ENCODE data around the gene RETREG3.
A peak's percentile ranks its signal among the peaks of the same experiment; 100 is the strongest.
"Not testable (repeated sequence)": the region's sequence is repeated elsewhere in the genome, so short reads cannot be mapped to it uniquely, and the experiment has no call there.

RETREG3 gene, protein sequence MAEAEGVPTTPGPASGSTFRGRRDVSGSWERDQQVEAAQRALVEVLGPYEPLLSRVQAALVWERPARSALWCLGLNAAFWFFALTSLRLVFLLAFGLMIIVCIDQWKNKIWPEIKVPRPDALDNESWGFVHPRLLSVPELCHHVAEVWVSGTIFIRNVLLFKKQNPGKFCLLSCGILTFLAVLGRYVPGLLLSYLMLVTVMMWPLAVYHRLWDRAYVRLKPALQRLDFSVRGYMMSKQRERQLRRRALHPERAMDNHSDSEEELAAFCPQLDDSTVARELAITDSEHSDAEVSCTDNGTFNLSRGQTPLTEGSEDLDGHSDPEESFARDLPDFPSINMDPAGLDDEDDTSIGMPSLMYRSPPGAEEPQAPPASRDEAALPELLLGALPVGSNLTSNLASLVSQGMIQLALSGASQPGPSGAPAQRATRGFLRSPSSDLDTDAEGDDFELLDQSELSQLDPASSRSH

DNA sequence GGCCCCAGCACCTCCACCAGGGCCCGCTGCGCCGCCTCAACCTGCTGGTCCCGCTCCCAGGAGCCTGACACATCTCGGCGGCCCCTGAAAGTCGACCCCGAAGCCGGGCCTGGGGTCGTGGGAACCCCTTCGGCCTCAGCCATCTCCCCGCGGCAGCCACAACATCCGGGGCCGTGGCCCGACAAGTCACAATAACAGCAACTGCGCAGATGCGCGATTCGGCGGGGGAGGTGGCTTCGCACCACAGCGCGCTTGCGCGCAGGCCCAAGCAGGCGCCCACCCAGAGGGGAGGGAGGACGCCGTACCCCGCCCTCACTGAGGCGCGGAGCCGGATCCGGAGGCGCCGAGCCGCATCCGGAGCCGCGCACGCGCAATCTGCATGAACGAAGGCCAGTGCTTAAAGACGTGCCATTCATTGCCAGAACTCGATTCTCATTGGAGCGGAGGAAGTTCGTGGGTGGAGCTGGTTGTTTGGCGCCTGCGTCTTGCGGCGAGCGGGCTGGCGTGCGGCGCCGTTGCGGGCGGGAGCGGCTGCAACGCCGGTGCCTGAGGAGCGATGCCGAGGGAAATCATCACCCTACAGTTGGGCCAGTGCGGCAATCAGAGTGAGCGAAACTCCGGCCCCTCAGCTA is at the start of gene RETREG3, which contains the start of gene TUBG1:
RETREG3 (minus strand) TSS at position 193 of the 632 bp plus-strand sequence; CDS start at position 143, 50 bp downstream.
TUBG1 (plus strand) TSS at position 502 of the 632 bp plus-strand sequence; CDS start at position 557, 55 bp downstream.
- peak; percentile 97 to 99 for DNase-seq (ENCODE audit: low read depth in 2 of 2)

DNA sequence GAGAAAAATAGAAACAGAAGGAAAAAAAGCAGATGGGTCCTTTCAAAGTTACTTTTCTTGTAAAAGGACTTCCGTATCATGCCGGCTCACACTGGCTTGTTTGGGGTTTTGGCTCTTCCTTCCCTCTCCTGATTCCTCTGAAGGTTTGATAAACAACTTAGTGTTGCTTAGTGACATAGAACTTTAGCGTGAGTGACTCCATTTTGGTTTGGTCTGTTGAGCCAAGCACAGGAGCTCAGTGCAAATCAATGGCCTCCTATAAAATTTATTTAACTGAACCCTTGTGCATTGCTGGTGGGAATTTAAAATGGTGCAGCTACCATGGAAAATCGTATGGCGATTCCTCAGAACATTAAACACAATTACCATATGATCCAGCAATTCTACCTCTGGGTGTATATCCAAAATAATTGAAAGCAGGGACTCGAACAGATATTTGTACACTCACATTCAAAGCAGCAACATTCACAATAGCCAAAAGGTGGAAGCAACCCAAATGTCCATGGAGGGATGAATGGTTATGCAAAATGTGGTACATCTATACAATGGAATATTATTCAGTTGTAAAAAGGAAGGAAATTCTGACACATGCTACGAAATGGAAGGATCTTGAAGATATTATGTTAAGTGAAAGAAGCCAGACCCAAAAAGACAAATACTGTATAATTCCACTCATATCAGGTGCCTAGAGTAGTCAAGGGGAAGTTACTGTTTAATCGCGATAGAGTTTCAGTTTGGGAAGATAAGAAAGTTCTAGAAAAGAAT is 48.8 kb upstream of the RETREG3 start:
- DNase-seq (ENCODE audit: low read depth in 2 of 2): no peak

DNA sequence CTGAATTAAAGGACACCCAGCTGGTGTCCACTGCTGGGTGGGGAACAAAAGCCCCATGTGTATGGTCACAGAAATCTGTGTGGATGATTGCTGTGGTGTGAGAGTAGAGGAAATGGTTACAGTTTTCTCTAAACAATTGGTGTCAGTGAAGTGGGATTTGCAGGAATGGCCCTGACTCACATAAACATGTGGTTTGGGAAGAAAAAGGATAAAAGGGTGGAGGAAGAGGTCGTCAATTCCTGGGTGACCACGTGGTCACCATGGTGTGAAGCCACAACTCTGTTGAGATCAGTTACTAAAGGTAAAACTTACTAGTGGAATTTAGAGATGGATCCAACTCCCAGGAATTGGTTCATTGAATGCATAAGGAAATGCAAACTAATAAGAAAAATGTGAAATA is 46.4 kb upstream of the RETREG3 start:
- no peak for DNase-seq (ENCODE audit: low read depth in 2 of 2)

DNA sequence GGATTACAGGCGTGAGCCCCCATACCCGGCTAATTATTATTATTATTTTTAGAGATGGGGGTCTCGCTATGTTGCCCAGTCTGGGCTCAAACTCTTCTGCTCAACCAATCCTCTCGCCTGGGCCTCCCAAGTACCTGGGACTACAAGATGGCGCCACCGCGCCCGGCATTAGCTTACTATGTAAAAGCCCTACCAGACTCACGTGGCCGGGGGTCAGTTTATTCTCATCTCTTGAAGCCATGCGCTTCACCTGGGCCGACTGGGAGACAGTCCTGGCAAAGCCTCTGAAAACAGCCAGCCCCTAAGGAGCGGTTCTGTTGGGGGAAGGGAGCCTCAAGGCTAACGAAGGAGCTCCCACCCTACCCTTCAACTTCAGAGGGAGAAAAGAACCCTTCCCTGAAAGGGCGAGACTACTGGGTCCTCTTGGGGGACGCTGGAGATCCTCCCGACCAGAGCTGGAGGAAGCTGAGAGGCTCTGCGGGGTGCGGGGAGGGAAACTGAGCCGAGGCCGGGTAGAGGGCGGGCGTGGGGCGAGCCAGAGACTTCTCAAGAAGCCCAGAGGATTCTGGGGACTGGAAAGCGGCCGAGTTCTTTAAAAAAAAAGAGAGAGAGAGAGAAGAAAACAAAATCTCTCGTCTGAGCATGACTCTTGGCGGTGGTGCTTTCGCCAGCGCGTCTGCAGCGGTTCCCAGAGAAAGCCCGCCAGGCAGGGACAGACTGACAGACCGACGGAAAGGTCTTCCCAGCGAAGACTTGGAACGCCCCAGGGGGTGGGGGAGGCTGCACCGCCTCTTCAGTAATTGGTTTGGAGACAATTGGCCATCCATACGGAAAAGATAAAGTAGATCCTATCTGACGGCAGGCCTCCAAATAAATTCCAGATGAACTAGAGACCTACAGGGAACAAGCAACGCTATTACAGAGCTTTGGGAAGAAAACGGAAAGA is 44.3 kb upstream of the RETREG3 start:
- no peak for DNase-seq (ENCODE audit: low read depth in 2 of 2)

DNA sequence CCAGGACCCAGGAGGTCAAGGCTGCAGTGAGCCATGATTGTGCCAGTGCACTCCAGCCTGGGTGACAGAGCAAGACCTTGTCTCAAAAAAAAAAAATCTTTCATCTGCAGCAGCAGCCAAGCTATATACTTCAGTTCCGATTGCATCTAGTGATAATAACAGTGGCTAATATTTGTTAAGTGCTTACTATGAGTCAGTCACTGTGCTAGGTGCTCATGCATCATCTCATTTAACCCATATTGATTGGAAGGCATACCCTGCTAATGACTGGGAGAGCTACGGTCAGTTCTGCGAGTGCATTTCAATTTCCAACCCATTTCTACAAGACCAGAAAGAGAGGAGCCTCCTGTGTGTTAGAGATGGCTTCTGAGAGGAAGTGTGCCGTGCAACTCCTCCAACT is 42.2 kb upstream of the RETREG3 start:
- DNase-seq (ENCODE audit: low read depth in 2 of 2): no peak

DNA sequence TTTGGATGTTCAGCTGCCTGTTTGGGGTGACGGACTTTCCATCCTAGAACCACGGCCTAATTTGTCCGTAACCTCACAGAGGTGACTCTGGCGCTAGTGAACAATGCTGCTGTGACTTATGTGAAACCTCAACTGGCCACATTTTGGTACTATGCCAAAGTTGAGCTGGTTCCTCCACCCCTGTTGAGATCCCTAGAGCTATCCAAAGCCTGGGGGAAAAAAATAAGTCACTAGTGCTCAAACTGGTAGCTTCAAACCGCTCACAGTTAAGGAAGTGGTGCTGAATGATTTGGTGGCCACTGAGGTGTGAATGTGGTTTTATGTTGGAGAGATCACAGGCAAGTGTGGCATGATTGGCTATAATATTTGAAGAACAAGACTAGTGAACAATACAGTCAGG is 38.6 kb upstream of the RETREG3 start:
- DNase-seq (ENCODE audit: low read depth in 2 of 2): no peak

DNA sequence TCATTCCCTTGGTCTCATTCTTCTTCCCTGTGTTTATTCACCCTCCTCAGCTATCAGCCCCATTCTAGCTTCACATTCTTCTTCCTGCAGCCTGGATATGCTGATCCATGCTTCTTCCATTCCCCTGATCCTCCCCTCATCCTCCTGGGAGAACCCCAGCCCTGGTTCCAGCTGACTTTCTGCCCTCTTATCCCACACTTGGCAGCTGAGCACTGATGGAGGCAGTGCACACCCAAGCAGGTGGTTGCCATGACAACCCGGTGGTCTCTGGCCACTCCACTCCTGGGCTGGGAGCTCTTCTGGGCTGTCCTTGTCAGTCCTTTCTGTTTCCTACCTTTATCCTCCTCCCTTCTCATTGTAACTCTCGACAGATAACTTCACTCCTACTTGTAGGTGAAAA is 33.2 kb upstream of the RETREG3 start:
- no peak for DNase-seq (ENCODE audit: low read depth in 2 of 2)

DNA sequence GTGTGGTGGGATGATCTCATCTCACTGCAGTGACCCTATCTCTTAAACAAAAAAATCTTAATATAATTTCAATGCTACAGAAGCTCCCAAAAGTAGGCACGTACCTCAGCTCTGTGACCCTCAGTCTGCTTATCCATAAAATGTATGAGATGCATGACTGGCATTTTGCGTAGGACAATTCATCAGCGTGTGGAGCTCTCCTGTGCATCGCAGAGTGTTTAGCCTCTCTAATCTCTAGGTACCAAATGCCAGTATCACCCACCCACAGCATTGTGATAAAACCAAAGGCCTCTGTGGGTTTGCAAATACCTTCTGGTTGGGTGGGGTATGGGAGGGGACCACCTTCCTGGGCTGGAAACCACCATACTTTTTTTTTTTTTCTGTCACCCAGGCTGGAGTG is 30.9 kb upstream of the RETREG3 start:
- DNase-seq (ENCODE audit: low read depth in 2 of 2): no peak

DNA sequence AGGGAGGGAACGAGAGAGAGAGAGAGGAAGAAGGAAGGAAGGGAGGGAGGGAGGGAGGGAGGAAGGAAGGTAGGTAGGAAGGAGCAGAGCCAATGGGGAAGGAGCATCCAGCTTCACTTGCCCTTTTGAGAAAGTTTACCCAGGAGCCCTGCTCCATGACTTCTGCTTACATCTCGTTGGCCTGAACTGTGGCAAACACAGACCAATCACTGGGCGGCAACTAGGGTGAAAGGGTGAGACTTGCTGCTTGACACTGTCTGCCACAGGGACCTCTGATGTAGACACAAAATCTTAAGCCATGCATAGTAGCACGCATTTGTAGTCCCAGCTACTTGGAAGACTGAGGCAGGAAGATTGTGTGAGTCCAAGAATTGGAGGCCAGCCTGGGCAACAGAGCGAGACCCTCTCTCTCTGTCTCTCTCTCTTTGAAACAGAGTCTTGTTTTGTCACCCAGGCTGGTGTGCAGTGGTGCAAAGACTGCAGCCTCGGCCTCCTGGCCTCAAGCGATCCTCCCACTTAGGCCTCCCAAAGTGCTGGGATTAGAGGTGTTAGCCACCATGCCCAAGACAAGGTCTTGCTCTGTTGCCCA is 30.4 kb upstream of the RETREG3 start:
- no peak for DNase-seq (ENCODE audit: low read depth in 2 of 2)

DNA sequence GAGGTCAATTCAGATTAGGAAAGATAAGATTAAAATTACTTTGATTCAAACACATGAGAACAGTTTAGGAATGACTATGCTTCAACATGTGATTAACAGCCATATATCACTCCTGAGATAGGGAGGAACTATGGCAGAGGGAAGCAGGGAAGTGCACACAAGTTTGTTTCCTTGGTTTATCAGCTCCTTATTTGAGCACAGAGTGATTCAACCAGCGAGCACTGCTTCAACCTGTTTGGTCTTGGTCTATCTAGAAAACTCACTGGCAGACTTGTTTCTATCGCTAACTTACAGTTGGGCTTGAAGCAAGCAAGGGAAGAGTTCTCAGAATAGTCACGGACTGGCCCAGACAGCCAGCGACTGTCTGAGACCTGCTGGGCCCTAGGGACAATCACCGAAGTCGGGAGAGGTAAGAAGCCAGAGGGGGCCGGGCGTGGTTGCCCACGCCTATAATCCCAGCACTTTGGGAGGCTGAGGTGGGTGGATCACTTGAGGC is 23.8 kb upstream of the RETREG3 start:
- no peak for DNase-seq (ENCODE audit: low read depth in 2 of 2)

DNA sequence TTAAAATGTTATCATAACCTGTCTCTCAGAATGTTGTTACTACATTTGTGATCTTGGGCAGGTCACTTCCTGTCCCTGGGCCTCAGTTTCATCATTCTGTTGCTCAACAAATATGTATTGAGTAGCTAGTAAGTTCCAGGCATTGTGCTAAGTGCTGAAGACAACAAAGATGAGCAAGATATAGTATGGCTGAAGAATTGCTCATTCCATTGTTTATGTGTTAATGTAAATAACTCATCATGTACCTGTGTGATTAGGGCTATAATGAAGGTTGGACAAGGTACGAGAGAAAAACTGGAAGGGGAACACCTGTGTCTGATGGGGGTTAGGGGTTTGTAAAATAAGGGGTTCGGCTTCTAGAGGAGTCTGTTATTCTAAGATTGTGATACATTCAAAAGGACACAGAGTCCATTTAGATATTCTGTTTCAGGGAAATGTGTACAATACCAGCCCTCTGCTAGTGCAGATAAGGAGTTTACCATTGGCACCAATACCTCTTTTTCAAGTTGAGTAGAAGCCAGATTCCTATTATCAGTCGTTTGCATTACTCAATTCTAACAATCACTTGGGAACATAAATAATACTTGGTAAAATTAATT is 20.3 kb upstream of the RETREG3 start:
- DNase-seq (ENCODE audit: low read depth in 2 of 2): no peak

DNA sequence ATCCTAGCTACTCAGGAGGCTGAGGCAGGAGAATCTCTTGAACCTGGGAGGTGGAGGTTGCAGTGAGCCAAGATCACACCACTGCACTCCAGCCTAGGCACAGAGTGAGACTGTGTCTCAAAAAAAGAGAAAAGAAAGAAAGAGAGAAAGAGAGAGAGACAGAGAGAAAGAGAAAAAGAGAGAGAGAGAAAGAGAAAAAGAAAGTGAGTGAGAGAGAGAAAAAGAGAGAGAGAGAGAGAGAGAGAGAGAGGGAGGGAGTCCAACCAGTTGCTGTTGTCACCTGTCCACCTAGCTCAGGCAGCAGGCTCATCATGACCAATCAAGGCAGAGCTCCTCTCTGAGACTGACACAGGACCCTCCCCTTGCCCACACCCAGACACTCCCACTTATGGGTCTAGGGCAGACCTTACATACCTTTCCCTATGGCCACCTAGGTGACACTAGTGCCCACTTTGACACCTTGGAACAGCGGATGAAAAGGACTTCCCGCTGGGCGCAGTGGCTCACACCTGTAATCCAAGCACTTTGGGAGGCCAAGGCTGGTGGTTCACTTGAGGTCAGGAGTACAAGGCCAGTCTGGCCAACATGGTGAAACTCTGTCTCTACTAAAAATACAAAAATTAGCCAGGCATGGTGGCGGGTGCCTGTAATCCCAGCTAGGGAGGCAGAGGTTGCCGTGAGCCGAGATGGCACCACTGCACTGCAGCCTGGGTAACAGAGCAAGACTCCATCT is 18.0 kb upstream of the RETREG3 start:
- DNase-seq (ENCODE audit: low read depth in 2 of 2): not testable (repeated sequence)

DNA sequence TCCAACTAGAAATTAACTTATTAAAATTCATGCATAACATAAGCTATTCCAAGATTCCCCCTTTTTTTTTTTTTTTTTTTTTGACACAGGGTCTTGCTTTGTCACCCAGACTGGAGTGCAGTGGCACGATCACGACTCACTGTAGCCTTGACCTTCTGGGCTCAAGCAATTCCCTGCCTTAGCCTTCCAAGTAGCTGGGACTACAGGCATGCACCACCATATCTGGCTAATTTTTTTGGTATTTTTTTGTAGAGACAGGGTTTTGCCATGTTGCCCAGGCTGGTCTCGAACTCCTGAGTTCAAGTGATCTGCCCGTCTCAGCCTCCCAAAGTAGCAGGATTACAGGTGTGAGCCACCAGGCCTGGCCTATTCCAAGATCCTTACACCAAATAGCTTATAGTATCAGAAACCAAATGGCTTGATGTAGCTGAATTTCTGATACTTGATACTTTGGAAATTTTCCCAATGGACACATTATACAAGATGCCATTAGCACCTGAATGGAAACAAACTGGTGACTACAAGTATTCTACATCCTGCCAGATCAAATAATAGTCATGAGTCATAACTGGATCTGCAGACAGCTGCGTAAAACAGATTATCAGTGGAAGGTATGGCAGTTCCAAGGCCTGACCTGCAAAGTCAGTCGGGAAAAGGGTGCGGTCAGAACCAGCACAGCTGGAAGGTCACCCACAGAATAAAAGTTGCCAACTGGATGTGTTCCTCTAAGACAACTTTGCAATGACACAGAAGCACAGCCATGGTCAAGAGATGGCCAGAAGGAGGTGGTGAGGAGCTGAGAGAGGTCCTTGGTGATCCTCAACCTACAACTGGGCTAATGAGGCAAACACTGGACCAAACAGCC is 14.8 kb upstream of the RETREG3 start:
- DNase-seq (ENCODE audit: low read depth in 2 of 2): no peak

DNA sequence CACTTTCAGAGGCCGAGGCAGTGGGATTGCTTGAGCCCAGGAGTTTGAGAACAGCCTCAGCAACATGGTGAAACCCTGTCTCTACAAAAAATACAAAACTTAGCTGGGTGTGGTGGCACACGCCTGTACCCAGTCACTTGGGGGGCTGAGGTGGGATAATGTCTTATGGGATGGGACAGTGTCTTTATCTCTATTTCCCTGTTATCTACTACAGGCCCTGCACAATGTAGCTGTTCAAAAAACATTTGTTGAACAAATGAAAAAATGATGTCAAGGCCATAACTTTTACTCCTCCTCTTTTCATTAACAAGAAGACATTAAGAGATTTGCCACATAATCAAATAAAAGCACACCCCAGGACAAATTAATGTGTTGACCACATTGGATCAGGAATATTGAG is 14.1 kb upstream of the RETREG3 start:
- no peak for DNase-seq (ENCODE audit: low read depth in 2 of 2)

DNA sequence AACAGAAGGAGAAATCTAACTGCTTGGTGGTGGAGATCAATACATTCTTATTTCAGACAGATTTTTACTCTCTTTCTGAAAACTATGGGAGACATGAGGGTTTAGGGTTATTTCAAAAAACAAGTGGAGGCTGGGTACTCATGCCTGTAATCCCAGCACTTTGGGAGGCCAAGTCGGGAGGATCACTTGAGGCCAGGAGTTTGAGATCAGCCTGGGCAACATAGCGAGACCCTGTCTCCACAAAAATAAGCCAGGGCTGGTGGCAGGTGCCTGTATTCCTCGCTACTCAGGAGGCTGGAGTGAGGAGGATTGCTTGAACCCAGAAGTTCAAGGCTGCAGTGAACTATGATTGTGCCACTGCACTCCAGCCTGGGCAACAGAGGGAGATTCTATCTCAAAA is 12.8 kb upstream of the RETREG3 start:
- DNase-seq (ENCODE audit: low read depth in 2 of 2): not testable (repeated sequence)

DNA sequence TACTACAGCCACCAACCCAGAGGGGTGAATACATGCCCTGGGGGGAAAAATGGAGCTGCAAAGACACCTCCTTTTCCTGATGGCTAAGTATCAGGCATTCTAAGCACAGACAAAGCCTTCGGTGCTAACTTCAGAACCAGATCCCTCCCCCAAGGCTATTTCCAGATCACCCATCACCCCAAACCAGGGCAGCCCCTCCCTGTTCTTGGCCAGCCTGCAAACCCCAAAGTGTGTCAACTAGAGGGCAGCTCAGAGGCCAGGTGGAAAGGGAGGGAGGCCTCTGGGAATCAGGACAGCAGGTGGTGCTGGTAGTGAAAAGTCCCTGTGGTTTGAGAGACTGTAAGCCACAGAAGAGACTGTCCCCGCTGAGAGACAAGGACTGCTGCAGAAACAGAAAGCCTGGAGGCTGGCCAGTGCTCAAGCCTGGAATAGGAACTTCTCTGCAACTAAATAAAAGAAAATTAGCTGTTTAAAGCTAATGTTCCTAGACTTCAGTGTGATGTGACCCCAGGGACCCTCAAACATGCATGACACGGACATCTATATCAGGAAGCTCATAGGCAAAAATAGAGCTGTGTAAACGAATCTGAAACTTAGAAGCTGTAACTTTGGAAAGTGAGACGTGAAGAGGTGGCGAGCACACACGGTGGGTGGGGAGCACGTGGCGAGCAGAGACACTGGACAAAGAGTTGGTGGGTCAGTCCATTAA is 9.4 kb upstream of the RETREG3 start:
- DNase-seq (ENCODE audit: low read depth in 2 of 2): no peak

DNA sequence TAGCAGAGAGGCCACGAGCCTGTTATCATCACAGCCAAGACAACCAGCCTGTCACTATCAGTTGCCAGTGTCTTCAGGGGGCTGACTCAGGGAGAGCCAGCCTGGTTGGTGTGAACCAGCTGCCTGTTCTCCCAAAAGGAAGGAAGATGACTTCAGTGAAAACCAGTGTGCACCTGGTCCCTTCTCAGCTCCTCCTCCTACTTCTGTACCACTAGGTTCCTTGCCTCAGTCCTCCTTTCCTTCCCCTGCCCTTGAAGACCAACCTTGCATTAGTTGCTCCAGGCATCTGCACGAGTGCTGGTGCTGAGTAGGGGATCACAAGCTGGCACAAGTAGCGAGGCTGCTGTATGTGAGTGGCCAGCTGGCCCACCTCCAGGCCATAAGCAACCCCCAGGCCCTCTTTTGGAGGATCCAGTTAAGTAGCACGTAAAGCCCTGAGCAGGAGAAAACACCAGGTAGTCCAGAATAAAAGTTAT is 8.8 kb upstream of the RETREG3 start:
- no peak for DNase-seq (ENCODE audit: low read depth in 2 of 2)
